ENCODE measurements around the gene GPRC5D.
A peak's percentile ranks its signal among the peaks of the same experiment; 100 is the strongest.

The GPRC5D gene

DNA sequence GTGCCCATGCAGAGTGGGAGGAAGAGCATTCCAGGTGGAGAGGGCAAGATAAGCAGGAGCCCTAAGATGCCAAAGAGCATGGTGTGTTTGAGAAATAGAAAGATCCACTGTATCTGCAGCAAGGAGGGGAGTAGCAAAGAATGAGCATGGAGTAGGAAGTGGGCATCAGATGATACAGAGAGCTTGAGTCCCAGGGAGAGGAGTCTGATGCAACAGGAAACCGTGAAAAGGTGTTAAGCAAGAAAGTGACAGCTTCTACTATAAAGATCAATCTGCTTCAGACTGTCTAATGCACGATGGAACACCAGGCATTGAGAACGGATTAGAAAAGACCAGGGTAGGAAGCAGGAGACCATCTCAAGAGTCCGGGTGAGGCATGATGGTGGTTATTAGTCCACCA is 12.3 kb upstream of the GPRC5D start:
- no peaks in the 10 kb centered on the region for H3K27me3 Mint-ChIP-seq (ENCODE audit: low read depth)
- H3K4me1 Mint-ChIP-seq (ENCODE audit: low read depth), result peaks cover 11% of the 10 kb centered on the region
- H3K27ac Mint-ChIP-seq, result peak overlapping the region; percentile 2
- H3K4me3 Mint-ChIP-seq, result no peak overlapping the region
- no peaks in the 10 kb centered on the region for H3K36me3 Mint-ChIP-seq (ENCODE audit: low read depth)
- H3K9me3 Mint-ChIP-seq, result peaks cover 10% of the 10 kb centered on the region

- Mint-ChIP-seq H3K36me3 (ENCODE audit: low read depth) (no peaks in the 10 kb centered on the region), H3K9me3 (peaks cover 10% of the 10 kb centered on the region)
These were observed 8.8 kb upstream of the GPRC5D start for GRCh38 chr12:12960639-12961209.

GRCh38 chr12:12958886-12959285 is 6.9 kb upstream of the GPRC5D start:
- peaks cover 4% of the 10 kb centered on the region for H3K4me1 Mint-ChIP-seq (ENCODE audit: low read depth)
- H3K36me3 Mint-ChIP-seq (ENCODE audit: low read depth), result no peaks in the 10 kb centered on the region
- no peaks in the 10 kb centered on the region for H3K27me3 Mint-ChIP-seq (ENCODE audit: low read depth)
- H3K27ac Mint-ChIP-seq, result no peak overlapping the region
- H3K4me3 Mint-ChIP-seq, result no peak overlapping the region
- H3K9me3 Mint-ChIP-seq, result peaks cover 4% of the 10 kb centered on the region

More at GRCh38 chr12:12960639-12961209, 8.8 kb upstream of the GPRC5D start:
- no peak overlapping the region for H3K4me3 Mint-ChIP-seq
- H3K4me1 Mint-ChIP-seq (ENCODE audit: low read depth), result peaks cover 11% of the 10 kb centered on the region
- H3K27me3 Mint-ChIP-seq (ENCODE audit: low read depth), result no peaks in the 10 kb centered on the region
- H3K27ac Mint-ChIP-seq, result no peak overlapping the region

DNA sequence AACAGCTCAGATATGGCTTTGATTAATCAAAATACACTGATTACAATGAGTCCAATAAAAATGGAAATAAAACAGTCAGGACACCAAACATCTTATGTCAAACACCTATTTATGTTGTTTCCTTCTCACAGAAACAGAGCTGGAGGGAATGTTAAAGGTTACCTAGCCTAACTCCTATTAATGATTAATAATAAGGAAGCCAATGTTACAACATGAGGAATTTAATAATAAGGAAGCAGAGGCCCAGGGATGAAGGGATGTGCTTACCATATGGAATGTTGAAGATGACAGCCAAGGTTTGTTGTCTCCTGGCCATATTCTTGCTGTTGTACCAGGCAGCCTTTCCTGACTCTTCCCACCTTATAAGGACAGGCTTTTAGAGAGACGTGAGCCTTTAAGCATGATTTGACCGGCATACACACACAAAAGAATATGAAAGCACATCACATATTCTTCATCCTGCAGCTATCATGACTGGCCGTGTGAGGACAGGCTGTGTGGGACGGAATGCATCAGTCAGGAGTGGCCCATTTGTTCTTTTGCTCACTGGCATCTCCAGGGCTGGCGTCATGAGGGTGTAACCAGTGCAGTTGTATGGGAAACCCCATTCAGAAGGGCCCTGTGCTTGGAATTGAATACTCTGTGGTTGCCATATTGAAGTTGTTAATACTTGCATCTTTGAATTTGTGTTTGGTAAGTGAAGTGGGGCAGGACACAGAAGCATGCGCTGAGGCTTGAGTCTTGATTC is 3.1 kb upstream of the GPRC5D start:
- Mint-ChIP-seq H3K27ac (no peak overlapping the region), H3K9me3 (no peaks in the 10 kb centered on the region), H3K4me3 (no peak overlapping the region), H3K4me1 (ENCODE audit: low read depth) (no peaks in the 10 kb centered on the region), H3K36me3 (ENCODE audit: low read depth) (no peaks in the 10 kb centered on the region), H3K27me3 (ENCODE audit: low read depth) (peaks cover 4% of the 10 kb centered on the region)

DNA sequence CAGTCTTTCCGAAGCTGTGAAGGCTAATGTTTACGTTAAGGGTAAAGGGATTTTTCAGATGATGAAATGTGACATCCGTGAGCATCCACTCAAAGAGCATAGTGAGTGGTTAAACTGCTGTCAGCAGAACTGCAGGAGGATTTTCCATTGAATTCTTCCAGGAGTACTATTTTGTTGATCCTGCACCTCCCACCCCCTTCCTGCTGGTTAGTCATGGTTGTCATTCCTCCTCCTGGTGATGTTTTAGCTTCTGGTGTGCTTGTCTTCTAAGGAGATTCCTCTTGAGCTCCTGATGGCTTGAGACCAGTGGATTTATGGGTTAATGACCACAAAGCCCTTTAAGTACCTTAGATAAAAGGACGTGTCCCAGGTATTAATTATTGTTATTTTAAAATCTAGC is 2.4 kb upstream of the GPRC5D start:
- Mint-ChIP-seq H3K27me3 (ENCODE audit: low read depth) (peaks cover 4% of the 10 kb centered on the region), H3K4me3 (no peak overlapping the region), H3K4me1 (ENCODE audit: low read depth) (no peaks in the 10 kb centered on the region), H3K36me3 (ENCODE audit: low read depth) (no peaks in the 10 kb centered on the region), H3K27ac (no peak overlapping the region), H3K9me3 (no peaks in the 10 kb centered on the region)

- no peak overlapping the region for H3K27ac Mint-ChIP-seq
- H3K4me1 Mint-ChIP-seq (ENCODE audit: low read depth), result no peaks in the 10 kb centered on the region
- no peak overlapping the region for H3K4me3 Mint-ChIP-seq
- no peaks in the 10 kb centered on the region for H3K36me3 Mint-ChIP-seq (ENCODE audit: low read depth)
- no peaks in the 10 kb centered on the region for H3K9me3 Mint-ChIP-seq
- peaks cover 4% of the 10 kb centered on the region for H3K27me3 Mint-ChIP-seq (ENCODE audit: low read depth)
These were observed 466 bp downstream of the GPRC5D start for GRCh38 chr12:12951504-12951903.

GRCh38 chr12:12947902-12948301 is 4.1 kb downstream of the GPRC5D start:
- Mint-ChIP-seq H3K9me3 (no peaks in the 10 kb centered on the region), H3K36me3 (ENCODE audit: low read depth) (no peaks in the 10 kb centered on the region), H3K27ac (no peak overlapping the region), H3K4me3 (no peak overlapping the region), H3K27me3 (ENCODE audit: low read depth) (peaks cover 11% of the 10 kb centered on the region), H3K4me1 (ENCODE audit: low read depth) (no peaks in the 10 kb centered on the region)

DNA sequence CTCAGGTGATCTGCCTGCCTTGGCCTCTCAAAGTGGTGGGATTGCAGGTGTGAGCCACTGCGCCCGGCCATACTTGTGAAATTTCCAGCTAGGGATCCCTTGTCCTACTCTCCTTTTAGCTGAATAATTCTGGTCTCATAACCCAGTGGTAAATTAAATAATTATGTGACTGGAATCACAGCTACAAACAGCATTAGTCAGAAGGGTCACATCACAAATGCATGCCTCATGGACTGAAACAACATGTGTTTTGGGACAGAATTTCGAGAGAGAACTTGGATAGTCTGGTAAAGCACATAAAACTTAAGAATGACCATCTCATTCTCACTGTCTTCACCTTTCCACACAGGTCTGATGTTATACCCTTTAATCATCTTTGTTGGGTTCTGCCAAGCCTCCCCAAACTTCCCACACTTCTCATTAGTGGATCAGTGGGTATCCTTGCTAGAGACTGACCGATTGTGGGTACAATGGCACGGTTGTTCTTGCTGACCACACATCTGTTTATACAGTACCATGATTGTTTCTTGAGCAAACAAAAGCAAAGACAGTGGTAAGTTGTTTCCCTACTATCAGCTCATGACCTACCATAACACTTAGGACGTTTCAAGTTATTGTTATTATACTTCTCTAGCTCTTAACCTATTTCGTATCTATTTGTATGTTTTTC is 5.1 kb downstream of the GPRC5D start:
- Mint-ChIP-seq H3K27ac (no peak overlapping the region), H3K4me1 (ENCODE audit: low read depth) (no peaks in the 10 kb centered on the region), H3K27me3 (ENCODE audit: low read depth) (peaks cover 11% of the 10 kb centered on the region), H3K36me3 (ENCODE audit: low read depth) (no peaks in the 10 kb centered on the region), H3K9me3 (no peaks in the 10 kb centered on the region), H3K4me3 (no peak overlapping the region)

- Mint-ChIP-seq H3K4me1 (ENCODE audit: low read depth) (no peaks in the 10 kb centered on the region), H3K9me3 (no peaks in the 10 kb centered on the region), H3K27ac (no peak overlapping the region), H3K36me3 (ENCODE audit: low read depth) (no peaks in the 10 kb centered on the region), H3K27me3 (ENCODE audit: low read depth) (peaks cover 11% of the 10 kb centered on the region), H3K4me3 (no peak overlapping the region)
These were observed 6.4 kb downstream of the GPRC5D start for GRCh38 chr12:12945591-12945990.

- no peak overlapping the region for H3K4me3 Mint-ChIP-seq
- H3K9me3 Mint-ChIP-seq, result no peaks in the 10 kb centered on the region
- peaks cover 11% of the 10 kb centered on the region for H3K27me3 Mint-ChIP-seq (ENCODE audit: low read depth)
- no peak overlapping the region for H3K27ac Mint-ChIP-seq
- H3K36me3 Mint-ChIP-seq (ENCODE audit: low read depth), result no peaks in the 10 kb centered on the region
- no peaks in the 10 kb centered on the region for H3K4me1 Mint-ChIP-seq (ENCODE audit: low read depth)
These were observed 8.2 kb downstream of the GPRC5D start for GRCh38 chr12:12943586-12944260.

- H3K27ac Mint-ChIP-seq, result no peak overlapping the region
- no peak overlapping the region for H3K4me3 Mint-ChIP-seq
- no peaks in the 10 kb centered on the region for H3K9me3 Mint-ChIP-seq
- H3K27me3 Mint-ChIP-seq (ENCODE audit: low read depth), result peaks cover 15% of the 10 kb centered on the region
- H3K4me1 Mint-ChIP-seq (ENCODE audit: low read depth), result no peaks in the 10 kb centered on the region
- H3K36me3 Mint-ChIP-seq (ENCODE audit: low read depth), result no peaks in the 10 kb centered on the region
These were observed 10.3 kb downstream of the GPRC5D start for GRCh38 chr12:12941450-12942350.

- Mint-ChIP-seq H3K36me3 (ENCODE audit: low read depth) (no peaks in the 10 kb centered on the region), H3K27ac (no peak overlapping the region), H3K4me3 (no peak overlapping the region), H3K27me3 (ENCODE audit: low read depth) (peaks cover 6% of the 10 kb centered on the region), H3K9me3 (no peaks in the 10 kb centered on the region), H3K4me1 (ENCODE audit: low read depth) (no peaks in the 10 kb centered on the region)
These were observed 12.1 kb downstream of the GPRC5D start for GRCh38 chr12:12939888-12940287.

DNA sequence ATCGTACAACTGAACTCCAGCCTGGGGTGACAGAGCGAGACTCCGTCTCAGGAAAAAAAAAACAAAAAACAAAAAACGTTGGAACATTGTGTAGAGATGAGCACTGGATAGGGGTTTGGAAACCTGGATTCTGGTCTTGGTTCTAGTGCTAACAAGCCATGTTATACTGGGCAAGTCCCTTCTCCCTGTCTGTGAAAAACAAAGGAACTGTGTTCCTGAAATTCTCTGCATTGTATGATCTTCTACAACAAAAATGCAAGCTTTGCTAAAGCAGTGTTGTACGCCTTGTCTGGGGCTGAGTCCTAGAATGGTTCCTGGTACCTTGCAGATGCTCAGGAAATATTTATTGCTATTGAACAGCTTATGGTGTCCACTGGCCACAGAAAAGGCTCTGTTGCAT is 13.4 kb downstream of the GPRC5D start:
- no peaks in the 10 kb centered on the region for H3K36me3 Mint-ChIP-seq (ENCODE audit: low read depth)
- H3K27me3 Mint-ChIP-seq (ENCODE audit: low read depth), result peaks cover 3% of the 10 kb centered on the region
- H3K4me3 Mint-ChIP-seq, result no peak overlapping the region
- H3K27ac Mint-ChIP-seq, result no peak overlapping the region
- no peaks in the 10 kb centered on the region for H3K4me1 Mint-ChIP-seq (ENCODE audit: low read depth)
- no peaks in the 10 kb centered on the region for H3K9me3 Mint-ChIP-seq

DNA sequence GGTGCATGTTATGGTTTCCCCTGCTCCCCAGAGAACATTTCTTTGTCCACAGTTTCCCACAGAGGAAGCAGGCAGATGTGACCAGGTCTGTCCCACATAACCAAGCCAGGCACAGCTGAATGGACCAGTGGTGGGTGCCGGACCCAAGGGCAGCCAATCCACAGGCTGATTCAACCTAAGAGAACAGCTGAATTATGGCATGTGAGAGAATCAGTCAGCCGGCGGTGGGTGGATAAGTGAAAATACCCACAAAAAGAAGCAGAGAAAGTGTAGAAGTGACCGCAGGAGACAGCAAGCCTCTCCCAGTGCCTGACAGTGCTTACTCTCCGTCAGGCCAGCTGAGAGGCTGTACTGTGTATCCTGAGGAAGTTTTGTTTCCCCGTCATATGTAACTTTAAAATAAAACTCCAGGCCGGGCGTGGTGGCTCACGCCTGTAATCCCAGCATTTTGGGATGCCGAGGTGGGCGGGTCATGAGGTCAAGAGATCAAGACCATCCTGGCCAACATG is 14.9 kb downstream of the GPRC5D start:
- H3K9me3 Mint-ChIP-seq, result no peaks in the 10 kb centered on the region

More for the DNA sequence above, 14.9 kb downstream of the GPRC5D start:
- Mint-ChIP-seq H3K4me1 (ENCODE audit: low read depth) (no peaks in the 10 kb centered on the region), H3K27me3 (ENCODE audit: low read depth) (peaks cover 3% of the 10 kb centered on the region), H3K27ac (no peak overlapping the region), H3K36me3 (ENCODE audit: low read depth) (no peaks in the 10 kb centered on the region), H3K4me3 (no peak overlapping the region)

Data from T-helper 1 cell treated with Interleukin-12 subunit alpha and Interleukin-12 subunit beta and Interleukin-4 antibody, amounts not matched to agents 30 μg/mL and 1 μg/mL, for 36 hours (primary cell).